ENCODE data around the gene AIP. TPM values are rescaled to one million over a fixed set of nuclear protein-coding genes. Genes with fewer than 3 reads are reported as not detected.

AIP gene
- total and polyA plus RNA-seq, 2 of the 8 experiments (the other 6 are each of a cell fraction or from before 2014, with no cell fraction given), result 29.8 to 54.4 TPM

DNA sequence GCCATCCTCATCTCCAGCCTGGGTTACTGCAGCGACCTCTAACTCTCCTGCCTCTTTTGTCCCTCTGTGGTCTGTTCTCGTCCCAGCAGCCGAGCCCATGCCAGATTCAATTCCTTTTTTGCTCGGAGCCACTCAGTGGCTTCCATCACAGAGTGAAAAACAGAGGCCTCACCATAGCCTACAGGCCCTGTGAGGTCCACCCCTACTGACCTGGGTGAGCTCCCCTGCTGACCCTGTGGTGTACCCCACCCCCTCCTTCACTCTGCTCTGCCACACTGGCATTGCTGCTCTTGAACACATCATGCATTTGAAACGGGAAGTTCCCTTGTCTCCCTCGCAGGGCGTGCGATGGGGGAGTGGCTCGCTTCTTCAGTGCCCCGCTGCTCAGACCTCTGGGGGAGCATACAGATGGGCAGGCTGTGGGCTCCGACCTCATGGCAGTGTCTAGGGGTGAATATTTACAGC lies 2.1 kb downstream of the AIP start:
- Histone ChIP-seq H4K20me1 (replicated peaks in 1 of 2; ENCODE audit: control insufficient read depth in 1 of 2, insufficient read depth in 2 of 2, low read length in 2 of 2) (peaks cover 0 to 6% of the 10 kb centered on the region in 2 experiments), H2AFZ (ENCODE audit: low read length) (no peak overlapping the region), H3K4me1 (replicated peaks in 1 of 4; ENCODE audit: control insufficient read depth in 3 of 4, insufficient read depth in 4 of 4, low read length in 3 of 4) (peaks cover 0 to 3% (median 3%) of the 10 kb centered on the region in 4 experiments; a peak in 3 of 7 replicates), H2BK120ac (replicated peaks; ENCODE audit: low read depth, low read length) (no peak overlapping the region), H3K56ac (replicated peaks; ENCODE audit: insufficient read length, low read depth, low read length) (no peak overlapping the region), H3K23me2 (ENCODE audit: low read depth, low read length) (no peaks in the 10 kb centered on the region), H3K23ac (ENCODE audit: insufficient read length) (no peak overlapping the region), H3K14ac (ENCODE audit: insufficient read length) (no peak overlapping the region), H2AK5ac (ENCODE audit: low read depth, low read length) (no peak overlapping the region), H3K79me1 (ENCODE audit: low read depth, low read length) (no peaks in the 10 kb centered on the region), H3K27me3 (replicated peaks in 1 of 4; ENCODE audit: control insufficient read depth in 3 of 4, extremely low read depth in 1 of 4, insufficient read depth in 3 of 4, low read length in 3 of 4) (peaks cover 0 to 10% (median 9%) of the 10 kb centered on the region in 4 experiments; a peak in 6 of 7 replicates), H3K36me3 (ENCODE audit: control insufficient read depth in 2 of 4, insufficient read depth in 4 of 4, low read length in 3 of 4) (peaks cover 0 to 3% (median 0%) of the 10 kb centered on the region in 4 experiments; a peak in 1 of 8 replicates), H4K5ac (ENCODE audit: insufficient read length, low read depth, low read length) (no peak overlapping the region), H4K91ac (replicated peaks; ENCODE audit: insufficient read length, low read length) (peak overlapping the region; percentile 35), H2BK20ac (ENCODE audit: low read length) (no peak overlapping the region), H3K18ac (ENCODE audit: extremely low read depth, low read length) (no peak overlapping the region), H3K4me2 (ENCODE audit: insufficient read depth in 1 of 2, low read depth in 2 of 2, low read length in 2 of 2) (no peak overlapping the region; a peak in 1 of 4 replicates), H3K9me3 (ENCODE audit: insufficient read depth in 2 of 2, low read depth in 1 of 2, low read length in 1 of 2) (no peaks in the 10 kb centered on the region), H4K8ac (ENCODE audit: extremely low read depth, insufficient read depth, low read length) (peak overlapping the region; percentile 68), H2BK12ac (ENCODE audit: low read depth, low read length) (no peak overlapping the region), H3K79me2 (ENCODE audit: control insufficient read depth in 1 of 2, insufficient read depth in 2 of 2, low read length in 2 of 2) (no peaks in the 10 kb centered on the region), H2BK5ac (ENCODE audit: low read depth, low read length) (no peak overlapping the region), H3K27ac (ENCODE audit: low read depth, low read length) (no peak overlapping the region), H2BK15ac (ENCODE audit: low read length) (no peak overlapping the region), H3K9ac (replicated peaks in 1 of 4; ENCODE audit: extremely low read depth in 1 of 4, low read depth in 3 of 4, low read length in 3 of 4) (no peak overlapping the region; a peak in 1 of 7 replicates), H3K4me3 (ENCODE audit: extremely low read depth in 1 of 4, insufficient read depth in 2 of 4, low read depth in 3 of 4, low read length in 4 of 4) (no peak overlapping the region), H3K4ac (replicated peaks; ENCODE audit: insufficient read length, low read depth, low read length) (no peak overlapping the region)
- DNase-seq (ENCODE audit: low read depth in 1 of 2, low spot score in 2 of 2), result no peak
- no peak for FAIRE-seq
- 93% methylated on average over 11 of the region's 11 CpGs; no CpG with 5 or more reads in 1 of the 2 experiments for WGBS, 2 experiments (ENCODE audit: extremely low coverage in 1 of 2, insufficient coverage in 1 of 2, insufficient read length in 1 of 2, insufficient replicate concordance in 2 of 2, low coverage in 1 of 2, low lambda C conversion rate in 2 of 2, missing lambda C conversion rate in 1 of 2)
- ChIA-PET CTCF (ENCODE audit: partially characterized antibody) (interaction anchor here (1.0 to 1.4 kb wide), 2 partner anchors 10 to 139 kb away, joined by 3 read pairs; no protein-coding TSS in a partner anchor), POLR2A (ENCODE audit: partially characterized antibody) (interaction anchor here (1.1 to 2.1 kb wide), 2 partner anchors 16 to 20 kb away, joined by 3 to 7 read pairs; partner anchors contain the start of gene TMEM134)
- no peak for TF ChIP-seq POU5F1 (IDR thresholded peaks at IDR 0.05; ENCODE audit: low read depth, low read length)
- TF ChIP-seq SP2 (IDR thresholded peaks at IDR 0.05; ENCODE audit: low read length), result no peak
- no peak for TF ChIP-seq JUN (IDR thresholded peaks at IDR 0.05; ENCODE audit: low read depth, low read length)
- TF ChIP-seq TAF1 (IDR thresholded peaks at IDR 0.05; ENCODE audit: low read depth, low read length), result no peak
- TF ChIP-seq EP300 (IDR thresholded peaks at IDR 0.05; ENCODE audit: borderline replicate concordance in 1 of 2, low read depth in 2 of 2, low read length in 2 of 2), result no peak
- TF ChIP-seq USF2 (IDR thresholded peaks at IDR 0.05; ENCODE audit: low read length), result no peak

Data from H1 (cell line).